Chondrocyte (in vitro differentiated cells): ENCODE measurements around the gene TEDC2. TPM values are rescaled to one million over a fixed set of nuclear protein-coding genes. Genes with fewer than 3 reads are reported as not detected.

Experiments
- DNase-seq: peaks from one replicate; pipeline ENCODE4 v3.0.0; 2021; ENCODE audit warnings: mixed read lengths, low spot score
- H3K27ac Mint-ChIP-seq: one replicate; pipeline ENCODE4 v1.8.0; 2021; ENCODE audit warnings: mild to moderate bottlenecking, moderate library complexity, mixed read lengths; ENCODE audit not compliant: unreplicated experiment
- H3K27me3 Mint-ChIP-seq: 2 replicates; pipeline ENCODE4 v1.8.0; 2021; ENCODE audit warnings: low read depth, mixed read lengths
- H3K36me3 Mint-ChIP-seq: 2 replicates; pipeline ENCODE4 v1.8.0; 2021; ENCODE audit warnings: low read depth, mixed read lengths
- H3K4me1 Mint-ChIP-seq: 2 replicates; pipeline ENCODE4 v1.8.0; 2021; ENCODE audit warnings: low read depth, mild to moderate bottlenecking, mixed read lengths
- H3K4me3 Mint-ChIP-seq: one replicate; pipeline ENCODE4 v1.8.0; 2021; ENCODE audit warnings: mild to moderate bottlenecking, moderate library complexity, mixed read lengths; ENCODE audit not compliant: unreplicated experiment
- H3K9me3 Mint-ChIP-seq: 2 replicates; pipeline ENCODE4 v1.8.0; 2021; ENCODE audit warnings: low read depth, mixed read lengths
- CTCF ChIP-seq: fragments of 200-600 bp; sonication (generic); IDR thresholded peaks from 2 replicates; pipeline ENCODE4 v1.5.0; 2021; ENCODE audit warnings: antibody characterized with exemption, mild to moderate bottlenecking, moderate library complexity
- total RNA-seq: library from RNA; stranded (reverse); gene quantifications from 3 replicates; pipeline ENCODE4 v1.2.1, GENCODE V29; 2021

Gene TEDC2
- total RNA-seq, 1 donor from 2014 or later = 3.9 TPM

DNA sequence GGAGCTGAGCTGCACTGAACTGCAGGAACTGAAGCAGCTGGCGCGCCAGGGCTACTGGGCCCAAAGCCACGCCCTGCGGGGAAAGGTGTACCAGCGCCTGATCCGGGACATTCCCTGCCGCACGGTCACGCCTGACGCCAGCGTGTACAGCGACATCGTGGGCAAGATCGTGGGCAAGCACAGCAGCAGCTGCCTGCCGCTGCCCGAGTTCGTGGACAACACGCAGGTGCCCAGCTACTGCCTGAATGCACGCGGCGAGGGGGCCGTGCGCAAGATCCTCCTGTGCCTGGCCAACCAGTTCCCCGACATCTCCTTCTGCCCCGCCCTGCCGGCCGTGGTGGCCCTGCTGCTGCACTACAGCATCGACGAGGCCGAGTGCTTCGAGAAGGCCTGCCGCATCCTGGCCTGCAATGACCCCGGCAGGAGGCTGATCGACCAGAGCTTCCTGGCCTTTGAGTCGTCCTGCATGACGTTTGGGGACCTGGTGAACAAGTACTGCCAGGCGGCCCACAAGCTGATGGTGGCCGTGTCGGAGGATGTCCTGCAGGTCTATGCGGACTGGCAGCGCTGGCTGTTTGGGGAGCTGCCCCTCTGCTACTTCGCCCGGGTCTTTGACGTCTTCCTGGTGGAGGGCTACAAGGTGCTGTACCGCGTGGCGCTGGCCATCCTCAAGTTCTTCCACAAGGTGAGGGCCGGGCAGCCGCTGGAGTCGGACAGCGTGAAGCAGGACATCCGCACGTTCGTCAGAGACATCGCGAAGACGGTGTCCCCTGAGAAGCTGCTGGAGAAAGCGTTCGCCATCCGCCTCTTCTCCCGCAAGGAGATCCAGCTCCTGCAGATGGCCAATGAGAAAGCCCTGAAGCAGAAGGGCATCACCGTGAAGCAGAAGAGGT is 36.6 kb downstream of the TEDC2 start:
- TF ChIP-seq CTCF = no peak
- no peak for DNase-seq
- H3K36me3 Mint-ChIP-seq = peaks cover 2% of the 10 kb centered on the region
- H3K4me1 Mint-ChIP-seq = peaks cover 8% of the 10 kb centered on the region
- H3K9me3 Mint-ChIP-seq = no peaks in the 10 kb centered on the region
- H3K4me3 Mint-ChIP-seq = no peak overlapping the region
- no peak overlapping the region for H3K27ac Mint-ChIP-seq
- H3K27me3 Mint-ChIP-seq = no peaks in the 10 kb centered on the region

DNA sequence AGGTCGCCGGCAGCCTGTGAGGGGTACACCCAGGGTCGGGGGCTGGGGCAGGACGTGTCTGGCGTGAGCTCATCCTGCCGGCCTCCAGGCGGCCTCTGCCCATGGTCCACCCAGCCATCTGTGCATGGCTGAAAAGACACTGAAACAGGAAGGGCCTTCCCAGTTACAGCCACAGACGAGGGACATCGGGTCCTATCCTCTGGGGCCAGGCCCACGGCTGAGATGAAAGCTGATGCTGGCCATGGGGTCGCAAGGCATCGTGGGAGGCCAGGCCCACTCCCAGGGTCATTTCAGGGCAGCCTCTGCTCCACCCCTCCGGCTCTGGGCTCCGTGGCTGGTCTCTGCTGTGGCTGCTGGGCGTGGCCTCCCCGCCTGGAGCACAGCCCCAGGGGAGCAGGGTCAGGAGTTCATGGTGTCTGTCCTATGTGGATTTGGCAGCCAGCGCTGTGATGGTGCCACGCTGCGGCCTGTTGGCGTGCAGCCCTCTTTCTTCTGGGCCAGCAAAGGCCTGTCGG is 37.3 kb downstream of the TEDC2 start:
- no peak overlapping the region for H3K4me3 Mint-ChIP-seq
- no peak for DNase-seq
- TF ChIP-seq CTCF = no peak
- peaks cover 12% of the 10 kb centered on the region for H3K4me1 Mint-ChIP-seq
- peaks cover 2% of the 10 kb centered on the region for H3K36me3 Mint-ChIP-seq
- H3K27ac Mint-ChIP-seq = no peak overlapping the region
- no peaks in the 10 kb centered on the region for H3K27me3 Mint-ChIP-seq
- no peaks in the 10 kb centered on the region for H3K9me3 Mint-ChIP-seq

DNA sequence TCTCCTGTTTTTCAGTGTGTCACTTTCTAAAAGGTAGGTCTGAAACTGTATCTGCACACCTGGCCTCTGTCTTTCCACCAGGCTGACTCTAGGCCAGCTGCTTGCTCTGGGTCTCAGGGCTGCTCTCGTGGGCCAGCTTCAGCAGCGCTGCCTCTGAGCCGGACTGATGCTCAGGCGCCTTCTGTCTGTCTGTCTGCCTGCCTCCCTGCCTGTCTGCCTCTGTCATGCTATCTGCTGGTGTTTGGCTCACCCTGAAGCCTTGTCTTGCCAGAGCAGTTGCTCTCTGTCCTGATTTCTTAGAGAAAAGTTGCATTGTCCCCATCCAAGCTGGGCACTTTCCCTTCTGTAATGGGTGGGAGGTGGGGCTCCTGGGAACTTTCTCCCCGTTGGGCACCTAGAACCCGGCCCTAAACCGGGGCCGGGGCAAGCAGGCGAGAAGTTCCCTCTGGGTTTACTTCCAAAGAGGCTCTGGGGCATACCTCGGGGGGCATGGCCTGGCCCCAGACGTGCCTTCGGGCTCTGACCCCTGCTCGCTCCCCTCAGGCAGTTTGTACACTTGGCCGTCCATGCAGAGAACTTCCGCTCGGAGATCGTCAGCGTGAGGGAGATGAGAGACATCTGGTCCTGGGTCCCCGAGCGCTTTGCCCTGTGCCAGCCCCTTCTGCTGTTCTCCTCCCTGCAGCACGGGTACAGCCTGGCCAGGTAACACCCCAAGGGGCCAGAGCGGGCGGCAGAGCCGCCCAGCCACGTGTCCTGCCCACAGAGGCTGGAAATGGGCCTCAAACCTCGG is 38.0 kb downstream of the TEDC2 start:
- Mint-ChIP-seq H3K9me3 (no peaks in the 10 kb centered on the region), H3K27me3 (no peaks in the 10 kb centered on the region), H3K36me3 (peaks cover 2% of the 10 kb centered on the region), H3K4me1 (peaks cover 17% of the 10 kb centered on the region), H3K4me3 (no peak overlapping the region), H3K27ac (no peak overlapping the region)
- DNase-seq = no peak
- TF ChIP-seq CTCF = no peak

DNA sequence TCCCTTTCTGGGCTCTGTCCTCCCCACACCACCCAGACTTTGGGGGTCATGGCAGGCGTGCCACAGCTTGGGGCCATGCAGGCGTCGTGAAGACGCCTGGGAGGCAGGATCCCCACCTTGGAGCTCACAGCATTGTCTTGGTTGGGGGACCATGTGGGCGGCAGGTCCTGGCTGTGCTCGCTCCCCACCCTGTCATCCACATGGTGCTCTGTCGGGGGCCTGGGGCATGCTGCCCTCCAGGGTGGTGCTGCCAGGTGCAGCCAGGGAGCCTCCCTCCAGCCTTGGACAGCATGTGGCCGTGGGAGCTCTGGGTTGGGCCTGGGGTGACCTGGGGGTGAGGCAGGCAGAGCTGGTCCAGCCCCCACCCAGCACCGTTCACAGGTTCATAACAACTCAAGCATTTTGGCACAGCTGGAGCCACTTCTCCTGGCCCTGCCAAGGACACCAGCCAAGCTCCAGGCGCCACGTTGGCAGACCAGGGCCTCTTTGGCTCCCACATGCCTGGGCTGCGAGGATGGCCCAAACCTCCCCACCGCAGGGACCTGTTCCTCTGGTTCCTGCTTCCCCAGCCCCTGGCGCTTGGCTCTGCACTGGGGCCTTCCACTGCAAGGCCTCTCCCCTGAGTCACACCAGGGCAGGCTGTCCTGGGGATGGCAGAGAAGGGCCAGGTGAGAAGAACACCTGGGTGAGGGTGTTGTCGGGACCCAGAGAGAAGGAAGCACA is 38.8 kb downstream of the TEDC2 start:
- Mint-ChIP-seq H3K9me3 (no peaks in the 10 kb centered on the region), H3K27me3 (no peaks in the 10 kb centered on the region), H3K27ac (no peak overlapping the region), H3K4me1 (peaks cover 18% of the 10 kb centered on the region), H3K36me3 (peaks cover 2% of the 10 kb centered on the region), H3K4me3 (no peak overlapping the region)
- DNase-seq = no peak
- no peak for TF ChIP-seq CTCF

GRCh38 chr16:2499454-2499853 is 39.5 kb downstream of the TEDC2 start:
- H3K9me3 Mint-ChIP-seq = no peaks in the 10 kb centered on the region
- H3K36me3 Mint-ChIP-seq = peaks cover 2% of the 10 kb centered on the region
- no peaks in the 10 kb centered on the region for H3K27me3 Mint-ChIP-seq
- no peak for TF ChIP-seq CTCF
- DNase-seq = no peak
- no peak overlapping the region for H3K27ac Mint-ChIP-seq
- no peak overlapping the region for H3K4me3 Mint-ChIP-seq
- H3K4me1 Mint-ChIP-seq = peaks cover 18% of the 10 kb centered on the region
